ENCODE measurements around the gene GAB2.

- TF ChIP-seq CTCF (IDR thresholded peaks at IDR 0.05): no peak
- TF ChIP-seq EZH2 (IDR thresholded peaks at IDR 0.05; ENCODE audit: borderline replicate concordance, insufficient read depth, low read depth, low read length, poor library complexity, severe bottlenecking): no peak
Observed at GRCh38 chr11:78304201-78304600, 113.4 kb downstream of the GAB2 start.
